Epithelial cell of proximal tubule (primary cell): ENCODE results near the gene KCNH8. TPM values are rescaled to one million over a fixed set of nuclear protein-coding genes. Genes with fewer than 3 reads are reported as not detected.

Experiments used
- DNase-seq: peaks from one replicate; pipeline ENCODE4 v3.0.0-alpha.2; 2011; ENCODE audit warnings: low read depth
- H3K4me3 ChIP-seq: 2 replicates; pipeline ENCODE4 v1.5.1; 2011; ENCODE audit warnings: low read depth, mild to moderate bottlenecking, low read length
- CTCF ChIP-seq: conservative IDR thresholded peaks from 2 replicates; pipeline ENCODE4 v1.5.1; 2012; ENCODE audit warnings: low read depth, mild to moderate bottlenecking, low read length
- total RNA-seq: library from RNA; depleted of rRNA; stranded (reverse); fragments of >200 nt; gene quantifications from 2 replicates; pipeline ENCODE4 v1.2.3, GENCODE V29; 2015

The KCNH8 gene
- total RNA-seq, 1 donor from 2014 or later = 0.40 TPM

- no peak overlapping the region for H3K4me3 ChIP-seq
- no peak for TF ChIP-seq CTCF
- no peak for DNase-seq
Observed at GRCh38 chr3:19559724-19560442, 411.6 kb downstream of the KCNH8 start.

GRCh38 chr3:19573644-19574043 is 425.3 kb downstream of the KCNH8 start:
- H3K4me3 ChIP-seq = no peak overlapping the region
- DNase-seq = no peak
- TF ChIP-seq CTCF = no peak

GRCh38 chr3:19574268-19574667 is 426.0 kb downstream of the KCNH8 start:
- no peak for TF ChIP-seq CTCF
- no peak overlapping the region for H3K4me3 ChIP-seq
- DNase-seq = no peak

GRCh38 chr3:19576343-19576742 is 428.0 kb downstream of the KCNH8 start:
- DNase-seq = no peak
- no peak overlapping the region for H3K4me3 ChIP-seq
- no peak for TF ChIP-seq CTCF
